Activated CD4-positive, alpha-beta T cell treated with anti-CD3 and anti-CD28 coated beads, Interleukin-2, amount 10 ng/mL, durations not matched to agents 7 days and 5 days (primary cell): Measurements from ENCODE around the gene BRD9. TPM values are rescaled to one million over a fixed set of nuclear protein-coding genes. Genes with fewer than 3 reads are reported as not detected.
"Not testable (repeated sequence)": the region's sequence is repeated elsewhere in the genome, so short reads cannot be mapped to it uniquely, and the experiment has no call there.

ENCODE experiments used
- CTCF ChIA-PET: fragments of 350-600 bp; sonication (Branson Sonifier 250); formaldehyde crosslinking; loops from one replicate; lab custom pipeline; 2021; ENCODE audit warnings: antibody characterized with exemption; lab: Charles Lee
- POLR2A ChIA-PET: fragments of 350-600 bp; sonication (Branson Sonifier 250); formaldehyde crosslinking; loops from one replicate; lab custom pipeline; 2021; ENCODE audit warnings: antibody characterized with exemption; lab: Charles Lee
- DNase-seq: peaks from one replicate; pipeline ENCODE4 v3.0.0-alpha.2; 2020
- H3K27ac Mint-ChIP-seq: one replicate; pipeline ENCODE4 v1.8.0; 2021; ENCODE audit warnings: mild to moderate bottlenecking, moderate library complexity, mixed read lengths
- H3K27me3 Mint-ChIP-seq: one replicate; pipeline ENCODE4 v1.8.0; 2021; ENCODE audit warnings: mixed read lengths
- H3K36me3 Mint-ChIP-seq: one replicate; pipeline ENCODE4 v1.8.0; 2021; ENCODE audit warnings: low read depth, mixed read lengths
- H3K4me1 Mint-ChIP-seq: one replicate; pipeline ENCODE4 v1.8.0; 2021; ENCODE audit warnings: mixed read lengths
- H3K4me3 Mint-ChIP-seq: one replicate; pipeline ENCODE4 v1.8.0; 2021; ENCODE audit warnings: mild to moderate bottlenecking, moderate library complexity, mixed read lengths
- H3K9me3 Mint-ChIP-seq: one replicate; pipeline ENCODE4 v1.8.0; 2021; ENCODE audit warnings: mixed read lengths
- total RNA-seq, 2 experiments: library from RNA; stranded (reverse); gene quantifications; one replicate each; pipeline ENCODE4 v1.2.3, GENCODE V29; 2021

Gene BRD9
- total RNA-seq = 10 to 100 TPM; 52.7 to 59.1 TPM

GRCh38 chr5:892394-893136 is at the start of gene BRD9, which contains the start of gene TRIP13:
Gene BRD9, minus strand, starts transcription at chr5:892801. Its CDS starts 144 bp downstream, at chr5:892657.
Gene TRIP13, plus strand, starts transcription at chr5:892884. Its CDS starts 115 bp downstream, at chr5:892999.
- peak within 1 kb of the TSS; percentile 86 for H3K4me3 Mint-ChIP-seq
- POLR2A ChIA-PET = interaction anchor here (0.6 to 0.7 kb wide), 2 partner anchors 408 to 533 kb away, joined by 3 to 4 read pairs; no protein-coding TSS in a partner anchor
- DNase-seq = peak; percentile 86
- H3K9me3 Mint-ChIP-seq = no peaks in the 10 kb centered on the region
- H3K4me1 Mint-ChIP-seq = peaks cover 53% of the 10 kb centered on the region
- no peaks in the 10 kb centered on the region for H3K27me3 Mint-ChIP-seq
- peaks cover 57% of the 10 kb centered on the region for H3K36me3 Mint-ChIP-seq
- CTCF ChIA-PET = interaction anchor here (0.7 to 2.6 kb wide), 3 partner anchors 10 to 411 kb away, joined by 3 to 8 read pairs (median 6); no protein-coding TSS in a partner anchor
- peak within 1 kb of the TSS; percentile 94 for H3K27ac Mint-ChIP-seq

- DNase-seq, H3K36me3 Mint-ChIP-seq, H3K27ac Mint-ChIP-seq, H3K9me3 Mint-ChIP-seq, H3K4me3 Mint-ChIP-seq, POLR2A ChIA-PET, H3K4me1 Mint-ChIP-seq: not testable (repeated sequence)
- CTCF ChIA-PET = interaction anchor here (1.0 kb wide), 1 partner anchor 17 kb away, joined by 3 read pairs; no protein-coding TSS in a partner anchor
- H3K27me3 Mint-ChIP-seq = peaks cover 45% of the 10 kb centered on the region
Observed at GRCh38 chr5:940741-941140, 48.1 kb upstream of the BRD9 start.

- ChIA-PET POLR2A (no interaction called here), CTCF (no interaction called here)
- H3K36me3 Mint-ChIP-seq = no peaks in the 10 kb centered on the region
- H3K9me3 Mint-ChIP-seq = no peaks in the 10 kb centered on the region
- DNase-seq = no peak
- H3K4me3 Mint-ChIP-seq = no peak overlapping the region
- H3K27me3 Mint-ChIP-seq = peaks cover 34% of the 10 kb centered on the region
- no peak overlapping the region for H3K27ac Mint-ChIP-seq
- H3K4me1 Mint-ChIP-seq = peaks cover 7% of the 10 kb centered on the region
Observed at GRCh38 chr5:939368-939767, 46.8 kb upstream of the BRD9 start.

GRCh38 chr5:937151-937924 is 44.7 kb upstream of the BRD9 start:
- H3K27me3 Mint-ChIP-seq = peaks cover 19% of the 10 kb centered on the region
- H3K4me1 Mint-ChIP-seq = peaks cover 12% of the 10 kb centered on the region
- no peaks in the 10 kb centered on the region for H3K36me3 Mint-ChIP-seq
- H3K9me3 Mint-ChIP-seq = no peaks in the 10 kb centered on the region
- POLR2A ChIA-PET = no interaction called here
- CTCF ChIA-PET = interaction anchor here (1.1 kb wide), 1 partner anchor 14 kb away, joined by 3 read pairs; no protein-coding TSS in a partner anchor
- no peak for DNase-seq
- H3K27ac Mint-ChIP-seq = no peak overlapping the region
- no peak overlapping the region for H3K4me3 Mint-ChIP-seq

GRCh38 chr5:936149-937144 is 43.8 kb upstream of the BRD9 start:
- no peak overlapping the region for H3K27ac Mint-ChIP-seq
- no peaks in the 10 kb centered on the region for H3K36me3 Mint-ChIP-seq
- no peak for DNase-seq
- POLR2A ChIA-PET = no interaction called here
- no peak overlapping the region for H3K4me3 Mint-ChIP-seq
- peaks cover 12% of the 10 kb centered on the region for H3K27me3 Mint-ChIP-seq
- CTCF ChIA-PET = interaction anchor here (1.1 kb wide), 1 partner anchor 13 kb away, joined by 3 read pairs; no protein-coding TSS in a partner anchor
- peaks cover 12% of the 10 kb centered on the region for H3K4me1 Mint-ChIP-seq
- H3K9me3 Mint-ChIP-seq = no peaks in the 10 kb centered on the region

GRCh38 chr5:935510-936084 is 43.0 kb upstream of the BRD9 start:
- Mint-ChIP-seq H3K4me1 (peaks cover 12% of the 10 kb centered on the region), H3K27ac (no peak overlapping the region), H3K4me3 (no peak overlapping the region), H3K9me3 (no peaks in the 10 kb centered on the region), H3K36me3 (no peaks in the 10 kb centered on the region), H3K27me3 (peaks cover 4% of the 10 kb centered on the region)
- DNase-seq = no peak
- ChIA-PET CTCF (interaction anchor here (0.6 kb wide), 1 partner anchor 22 kb away, joined by 4 read pairs; no protein-coding TSS in a partner anchor), POLR2A (no interaction called here)

- CTCF ChIA-PET = interaction anchor here (0.6 to 1.6 kb wide), 3 partner anchors 11 to 240 kb away, joined by 3 to 4 read pairs (median 4); no protein-coding TSS in a partner anchor
- H3K27me3 Mint-ChIP-seq, H3K36me3 Mint-ChIP-seq, H3K4me3 Mint-ChIP-seq, H3K27ac Mint-ChIP-seq, H3K9me3 Mint-ChIP-seq, DNase-seq, POLR2A ChIA-PET: not testable (repeated sequence)
- peaks cover 12% of the 10 kb centered on the region for H3K4me1 Mint-ChIP-seq
Observed at GRCh38 chr5:934381-934967, 41.9 kb upstream of the BRD9 start.

- H3K9me3 Mint-ChIP-seq, POLR2A ChIA-PET, H3K27ac Mint-ChIP-seq, DNase-seq, H3K27me3 Mint-ChIP-seq, H3K36me3 Mint-ChIP-seq, H3K4me3 Mint-ChIP-seq: not testable (repeated sequence)
- H3K4me1 Mint-ChIP-seq = peaks cover 12% of the 10 kb centered on the region
- CTCF ChIA-PET = interaction anchor here (1.2 to 1.8 kb wide), 3 partner anchors 9 to 240 kb away, joined by 3 to 4 read pairs (median 4); no protein-coding TSS in a partner anchor
Observed at GRCh38 chr5:933951-934350, 41.4 kb upstream of the BRD9 start.

GRCh38 chr5:933251-933861 is 40.8 kb upstream of the BRD9 start:
- no peaks in the 10 kb centered on the region for H3K27me3 Mint-ChIP-seq
- no peaks in the 10 kb centered on the region for H3K36me3 Mint-ChIP-seq
- no peak overlapping the region for H3K27ac Mint-ChIP-seq
- CTCF ChIA-PET = interaction anchor here (1.8 kb wide), 1 partner anchor 10 kb away, joined by 4 read pairs; no protein-coding TSS in a partner anchor
- H3K9me3 Mint-ChIP-seq = no peaks in the 10 kb centered on the region
- DNase-seq = no peak
- H3K4me3 Mint-ChIP-seq = no peak overlapping the region
- POLR2A ChIA-PET = no interaction called here
- H3K4me1 Mint-ChIP-seq = peaks cover 12% of the 10 kb centered on the region

- Mint-ChIP-seq H3K4me3 (no peak overlapping the region), H3K9me3 (no peaks in the 10 kb centered on the region), H3K36me3 (no peaks in the 10 kb centered on the region), H3K27ac (no peak overlapping the region), H3K27me3 (peaks cover 3% of the 10 kb centered on the region), H3K4me1 (peaks cover 12% of the 10 kb centered on the region)
- DNase-seq = no peak
- CTCF ChIA-PET = interaction anchor here (0.8 to 1.8 kb wide), 3 partner anchors 9 to 16 kb away, joined by 3 to 4 read pairs (median 4); no protein-coding TSS in a partner anchor
- POLR2A ChIA-PET = no interaction called here
Observed at GRCh38 chr5:932628-933250, 40.1 kb upstream of the BRD9 start.
